BE2C (cell line): ENCODE results near the gene CILP2.

Experiments used
- DNase-seq: peaks from one replicate; pipeline ENCODE4 v3.0.0-alpha.2; 2020
- H3K27me3 ChIP-seq: fragments of 250-450 bp; sonication (Bioruptor Pico); 2 replicates; pipeline ENCODE4 v1.5.1; 2020; ENCODE audit warnings: mild to moderate bottlenecking
- H3K36me3 ChIP-seq: fragments of 250-450 bp; sonication (Bioruptor Pico); 2 replicates; pipeline ENCODE4 v1.5.1; 2020; ENCODE audit warnings: mild to moderate bottlenecking
- H3K4me1 ChIP-seq: fragments of 250-450 bp; sonication (Bioruptor Pico); 2 replicates; pipeline ENCODE4 v1.5.1; 2020
- H3K4me3 ChIP-seq: 2 replicates; pipeline ENCODE4 v1.5.1; 2011; ENCODE audit warnings: low read depth, low read length
- H3K9me3 ChIP-seq: fragments of 250-450 bp; sonication (Bioruptor Pico); 2 replicates; pipeline ENCODE4 v1.5.1; 2020
- CTCF ChIP-seq: IDR thresholded peaks from 2 replicates; pipeline ENCODE4 v1.5.1; 2012; ENCODE audit warnings: mild to moderate bottlenecking, low read depth, low read length

The CILP2 gene

GRCh38 chr19:19558636-19559035 lies 20.6 kb downstream of the CILP2 start:
- Histone ChIP-seq H3K4me1 (no peaks in the 10 kb centered on the region), H3K36me3 (no peaks in the 10 kb centered on the region), H3K4me3 (no peak overlapping the region), H3K9me3 (no peaks in the 10 kb centered on the region), H3K27me3 (no peaks in the 10 kb centered on the region)
- no peak for DNase-seq
- TF ChIP-seq CTCF: no peak

GRCh38 chr19:19559931-19560330 lies 21.9 kb downstream of the CILP2 start:
- no peak for DNase-seq
- Histone ChIP-seq H3K4me1 (no peaks in the 10 kb centered on the region), H3K4me3 (no peak overlapping the region), H3K36me3 (no peaks in the 10 kb centered on the region), H3K9me3 (no peaks in the 10 kb centered on the region), H3K27me3 (no peaks in the 10 kb centered on the region)
- TF ChIP-seq CTCF: no peak

- no peaks in the 10 kb centered on the region for H3K9me3 ChIP-seq
- no peak for TF ChIP-seq CTCF
- H3K36me3 ChIP-seq: no peaks in the 10 kb centered on the region
- H3K27me3 ChIP-seq: no peaks in the 10 kb centered on the region
- DNase-seq: no peak
- no peaks in the 10 kb centered on the region for H3K4me1 ChIP-seq
- H3K4me3 ChIP-seq: no peak overlapping the region
Observed at GRCh38 chr19:19561946-19562664, 24.0 kb downstream of the CILP2 start.

GRCh38 chr19:19562665-19563347 lies 24.7 kb downstream of the CILP2 start:
- no peak for TF ChIP-seq CTCF
- Histone ChIP-seq H3K9me3 (no peaks in the 10 kb centered on the region), H3K27me3 (no peaks in the 10 kb centered on the region), H3K4me1 (no peaks in the 10 kb centered on the region), H3K36me3 (no peaks in the 10 kb centered on the region), H3K4me3 (no peak overlapping the region)
- DNase-seq: no peak

GRCh38 chr19:19563348-19563848 lies 25.3 kb downstream of the CILP2 start:
- H3K4me1 ChIP-seq: no peaks in the 10 kb centered on the region
- no peak for TF ChIP-seq CTCF
- DNase-seq: no peak
- H3K9me3 ChIP-seq: no peaks in the 10 kb centered on the region
- H3K27me3 ChIP-seq: no peaks in the 10 kb centered on the region
- no peaks in the 10 kb centered on the region for H3K36me3 ChIP-seq
- no peak overlapping the region for H3K4me3 ChIP-seq

GRCh38 chr19:19566306-19566705 lies 28.2 kb downstream of the CILP2 start:
- no peaks in the 10 kb centered on the region for H3K4me1 ChIP-seq
- no peaks in the 10 kb centered on the region for H3K36me3 ChIP-seq
- no peak for DNase-seq
- H3K4me3 ChIP-seq: no peak overlapping the region
- no peak for TF ChIP-seq CTCF
- no peaks in the 10 kb centered on the region for H3K9me3 ChIP-seq
- H3K27me3 ChIP-seq: no peaks in the 10 kb centered on the region
